ENCODE results near the gene MICAL2. TPM values are rescaled to one million over a fixed set of nuclear protein-coding genes. Genes with fewer than 3 reads are reported as not detected.

MICAL2 gene
- total RNA-seq: 300 and 406 TPM in 2 replicates

DNA sequence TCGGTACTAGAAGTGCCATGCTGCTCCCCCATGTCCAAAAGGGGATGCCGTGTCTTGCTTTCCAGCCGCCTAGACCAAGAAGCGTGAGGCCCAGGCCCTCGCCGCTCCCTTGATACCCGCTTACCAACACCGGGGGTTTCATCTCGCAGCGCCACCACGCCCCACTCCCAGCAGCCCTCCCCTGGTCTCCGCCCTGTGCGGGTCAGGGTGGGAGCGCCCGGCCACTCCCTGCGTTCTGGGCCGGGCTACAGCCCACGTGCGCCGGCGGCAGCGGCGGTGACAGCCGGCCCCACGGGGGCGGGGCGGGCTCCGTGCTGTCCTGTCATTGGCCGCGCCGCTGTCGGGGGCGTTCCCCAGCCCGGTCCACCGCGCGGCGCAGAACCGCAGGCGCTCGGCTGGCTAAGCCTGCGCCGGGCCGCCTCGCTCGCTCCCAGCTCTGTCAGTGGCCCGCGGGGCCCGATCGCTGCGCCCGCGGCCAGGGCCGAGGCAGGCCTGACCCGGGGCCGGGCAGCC is at the start of gene MICAL2:
TSS of gene MICAL2 (plus strand) at position 390 of the 513 bp plus-strand sequence. CDS start 51,566 bp downstream, outside the sequence.
- DNase-seq (ENCODE audit: low read depth, low spot score): peak; percentile 56

- DNase-seq (ENCODE audit: low read depth, low spot score): no peak
Measured at GRCh38 chr11:12061851-12062560, 48.4 kb upstream of the MICAL2 start.

- no peak for DNase-seq (ENCODE audit: low read depth, low spot score)
Measured at GRCh38 chr11:12063251-12063650, 47.1 kb upstream of the MICAL2 start.

DNA sequence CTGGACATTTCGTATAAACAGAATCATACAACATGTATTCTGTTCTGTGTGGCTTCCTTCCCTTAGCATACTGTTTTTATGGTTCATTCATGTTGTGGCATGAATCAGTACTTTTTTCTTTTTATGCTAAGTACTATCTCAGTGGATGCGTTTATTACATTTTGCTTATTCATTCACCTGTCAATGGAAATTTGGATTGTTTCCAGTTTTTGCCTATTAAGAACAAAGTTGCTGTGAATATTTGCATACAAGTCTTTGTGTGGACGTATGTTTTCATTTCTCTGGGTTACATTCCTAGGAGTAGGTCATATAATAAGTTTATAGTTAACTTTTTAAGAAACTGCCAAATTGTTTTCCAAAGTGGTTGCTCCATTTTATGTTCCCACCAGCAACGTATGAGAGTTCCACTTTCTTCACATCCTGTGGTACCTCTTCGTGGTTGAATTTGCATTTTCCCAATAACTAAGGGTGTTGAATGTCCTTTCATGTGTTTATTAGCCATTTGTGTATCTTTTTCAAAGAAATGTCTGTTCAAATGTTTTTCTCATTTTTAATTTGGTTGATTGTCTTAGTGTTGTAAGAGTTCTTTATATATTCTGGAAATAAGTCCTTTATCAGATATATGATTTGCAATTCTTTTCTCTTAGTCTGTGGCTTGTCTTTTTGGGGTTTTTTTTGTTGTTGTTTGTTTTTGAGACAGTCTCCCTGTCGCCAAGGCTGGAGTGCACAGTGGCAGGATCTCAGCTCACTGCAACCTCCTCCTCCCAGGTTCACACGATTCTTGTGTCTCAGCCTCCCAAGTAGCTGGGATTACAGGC is 46.0 kb upstream of the MICAL2 start:
- DNase-seq (ENCODE audit: low read depth, low spot score): no peak

DNA sequence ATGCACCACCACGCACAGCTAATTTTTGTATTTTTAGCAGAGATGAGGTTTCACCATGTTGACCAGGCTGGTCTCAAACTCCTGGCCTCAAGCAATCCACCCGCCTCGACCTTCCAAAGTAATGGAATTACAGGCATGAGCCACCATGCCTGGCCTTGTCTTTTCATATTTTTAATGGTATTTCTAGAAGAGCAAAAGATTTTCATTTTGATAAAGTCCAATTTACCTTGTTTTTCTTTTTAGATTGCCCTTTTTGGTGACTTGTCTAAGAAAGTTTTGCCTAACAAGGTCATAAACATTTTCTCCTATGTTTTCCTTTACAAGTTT is 45.5 kb upstream of the MICAL2 start:
- no peak for DNase-seq (ENCODE audit: low read depth, low spot score)

DNA sequence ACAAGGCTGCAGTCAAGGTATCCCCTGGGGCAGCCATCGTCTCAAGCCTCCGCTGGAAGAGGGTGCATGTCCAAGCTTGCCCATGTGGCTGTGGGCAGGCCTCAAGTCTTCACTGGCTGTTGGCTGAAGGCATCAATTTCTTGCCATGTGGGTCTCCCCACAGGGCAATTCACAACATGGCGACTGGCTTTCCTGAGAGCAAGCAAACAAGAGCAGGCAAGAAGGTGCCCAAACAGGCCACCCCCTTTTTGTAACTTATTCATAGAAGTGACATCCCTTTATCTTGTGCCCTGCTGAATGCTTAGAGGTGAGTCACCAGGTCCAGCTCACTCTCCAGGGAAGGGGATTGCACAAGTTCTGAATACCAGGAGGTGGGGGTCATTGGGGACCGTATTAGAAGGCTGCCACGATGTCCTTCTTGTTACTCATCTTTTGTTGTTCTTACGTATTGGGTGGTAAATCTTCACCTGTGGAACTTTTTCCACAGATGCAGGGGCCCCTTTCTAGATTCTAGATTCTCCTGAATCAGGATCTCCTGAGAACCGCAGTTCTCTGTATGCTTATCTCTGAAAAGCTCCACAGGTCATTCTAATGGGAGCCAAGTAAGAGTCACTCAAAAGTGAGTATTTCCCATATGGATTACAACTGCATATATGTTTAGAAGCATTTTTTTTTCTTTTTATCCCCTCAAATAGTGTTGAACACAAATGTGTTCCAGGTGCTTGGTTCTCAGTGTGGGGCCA is 44.2 kb upstream of the MICAL2 start:
- DNase-seq (ENCODE audit: low read depth, low spot score): no peak

GRCh38 chr11:12066799-12067508 is 43.4 kb upstream of the MICAL2 start:
- DNase-seq (ENCODE audit: low read depth, low spot score): no peak

- no peak for DNase-seq (ENCODE audit: low read depth, low spot score)
Measured at GRCh38 chr11:12067796-12068357, 42.5 kb upstream of the MICAL2 start.

GRCh38 chr11:12069066-12069676 is 41.2 kb upstream of the MICAL2 start:
- DNase-seq (ENCODE audit: low read depth, low spot score): no peak

DNA sequence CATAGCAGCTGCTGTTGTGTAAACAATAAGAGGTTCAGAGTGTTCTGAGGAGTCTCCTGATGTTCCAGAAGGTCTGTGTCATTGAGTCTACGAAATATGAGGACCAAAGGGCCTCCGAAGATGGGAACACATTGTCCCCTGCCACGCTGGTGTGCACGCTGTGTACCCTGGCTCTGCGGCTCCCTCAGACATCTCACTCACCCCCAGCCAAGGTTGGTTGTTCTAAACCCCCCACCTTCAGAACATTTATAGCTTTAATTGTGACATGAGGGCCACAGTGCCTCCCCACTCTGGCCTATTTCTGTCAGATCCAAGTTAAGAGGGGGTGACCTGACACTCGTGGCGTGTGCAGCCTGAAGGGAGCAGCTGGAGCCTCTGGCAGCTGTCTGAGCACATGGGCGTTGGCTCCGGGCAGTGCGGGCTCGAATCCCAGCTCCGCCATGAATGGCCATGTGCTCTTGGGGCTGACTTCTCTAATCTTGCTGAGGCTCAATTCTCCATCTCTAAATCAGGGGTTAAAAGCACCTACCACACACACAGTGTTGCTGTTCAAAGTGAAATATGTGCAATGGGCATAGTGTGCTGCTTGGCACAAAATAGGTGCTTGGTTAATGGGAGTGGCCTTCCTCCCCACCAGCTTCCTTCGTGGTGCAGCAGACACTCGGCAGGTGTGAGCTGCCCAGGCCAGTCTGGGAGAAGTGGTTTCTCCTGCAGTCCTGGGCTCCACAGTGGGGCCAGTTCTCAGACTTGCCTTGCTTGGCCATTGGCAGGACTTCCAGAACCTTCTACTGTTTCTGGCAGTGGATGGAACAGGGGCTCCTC is 39.7 kb upstream of the MICAL2 start:
- no peak for DNase-seq (ENCODE audit: low read depth, low spot score)

DNA sequence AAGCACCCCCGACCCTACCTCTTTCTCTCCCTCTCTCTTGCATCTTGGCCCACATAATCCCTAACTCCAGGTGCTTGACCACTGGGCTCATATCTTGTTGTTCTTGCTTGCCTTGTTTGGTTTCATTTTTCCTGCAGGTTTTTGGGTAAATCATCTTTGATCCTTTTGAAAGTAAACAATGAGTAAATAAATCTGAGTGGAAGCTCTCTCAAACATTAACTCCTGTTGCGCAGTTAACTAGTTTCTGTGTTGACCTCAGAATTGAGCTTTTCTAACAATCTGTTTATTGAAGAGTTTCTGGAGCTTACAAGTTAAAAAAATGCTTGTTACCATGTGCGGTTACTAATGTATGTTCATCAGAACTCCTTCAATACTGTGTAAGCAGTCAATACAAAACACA is 38.8 kb upstream of the MICAL2 start:
- DNase-seq (ENCODE audit: low read depth, low spot score): no peak

GRCh38 chr11:12073436-12073835 is 37.0 kb upstream of the MICAL2 start:
- DNase-seq (ENCODE audit: low read depth, low spot score): no peak

GRCh38 chr11:12073886-12074285 is 36.5 kb upstream of the MICAL2 start:
- no peak for DNase-seq (ENCODE audit: low read depth, low spot score)

DNA sequence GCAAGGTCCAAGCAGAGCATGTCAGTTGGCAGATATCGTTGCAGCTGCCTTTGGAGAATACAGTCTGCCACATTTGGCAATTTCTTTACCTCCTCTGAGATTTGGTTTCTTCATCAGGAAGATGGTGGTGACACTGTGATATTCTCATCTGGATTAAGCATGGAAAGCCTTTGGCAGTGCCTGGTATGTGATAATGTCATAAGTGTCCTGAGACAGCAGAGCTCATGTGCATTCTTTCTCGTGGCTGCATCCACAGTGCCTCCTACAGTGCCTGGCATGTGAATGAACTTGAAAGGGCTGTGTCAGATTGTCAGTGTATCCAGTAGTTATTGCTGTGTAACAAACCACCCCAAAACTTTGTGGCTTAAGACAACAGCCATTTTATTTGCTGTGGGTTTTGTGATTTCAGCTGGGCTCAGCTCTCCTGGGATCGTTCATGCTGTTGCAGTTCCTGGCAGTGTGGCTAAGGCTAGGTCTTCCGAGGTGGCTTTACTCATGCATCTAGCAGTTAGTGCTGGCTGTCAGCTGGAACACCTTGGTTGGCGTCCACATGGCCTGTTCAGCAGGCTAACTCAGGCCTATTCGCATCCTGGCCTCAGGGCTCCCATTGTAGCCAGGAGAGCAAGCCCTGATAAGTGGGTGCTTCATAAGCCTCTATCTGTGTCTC is 35.7 kb upstream of the MICAL2 start:
- no peak for DNase-seq (ENCODE audit: low read depth, low spot score)

GRCh38 chr11:12075291-12075690 is 35.1 kb upstream of the MICAL2 start:
- no peak for DNase-seq (ENCODE audit: low read depth, low spot score)

GRCh38 chr11:12075822-12076821 is 34.3 kb upstream of the MICAL2 start:
- no peak for DNase-seq (ENCODE audit: low read depth, low spot score)

- no peak for DNase-seq (ENCODE audit: low read depth, low spot score)
Measured at GRCh38 chr11:12076840-12077534, 33.4 kb upstream of the MICAL2 start.
